GM23338 (cell line): ENCODE data around the gene DPP10. TPM values are rescaled to one million over a fixed set of nuclear protein-coding genes. Genes with fewer than 3 reads are reported as not detected.

Source experiments
- ATAC-seq: fragments of 200-7000 bp; cut with Tn5 transposase; 3 replicates; pipeline ENCODE4 v1.9.1; 2020
- DNase-seq: peaks from one replicate; pipeline ENCODE4 v3.0.0-alpha.2; 2015; ENCODE audit warnings: low spot score
- H2AFZ ChIP-seq: fragments of 200-600 bp; sonication (generic); 2 replicates; pipeline ENCODE4 v1.8.0; 2016; ENCODE audit warnings: antibody characterized with exemption, mild to moderate bottlenecking, moderate library complexity
- H3F3A ChIP-seq: fragments of 200-600 bp; sonication (generic); replicated peaks from 2 replicates; pipeline ENCODE4 v1.8.0; 2017; ENCODE audit warnings: antibody characterized with exemption, mixed run types, low read depth
- H3K27ac ChIP-seq: fragments of 200-600 bp; sonication (generic); 2 replicates; pipeline ENCODE4 v1.6.1; 2016; ENCODE audit warnings: low read depth
- H3K27me3 ChIP-seq: fragments of 200-600 bp; sonication (generic); 2 replicates; pipeline ENCODE4 v1.8.0; 2016; ENCODE audit warnings: mild to moderate bottlenecking, mixed run types, moderate library complexity; ENCODE audit not compliant: insufficient read depth
- H3K36me3 ChIP-seq: fragments of 200-600 bp; sonication (generic); 2 replicates; pipeline ENCODE4 v1.8.0; 2016; ENCODE audit warnings: mild to moderate bottlenecking; ENCODE audit not compliant: insufficient read depth
- H3K4me1 ChIP-seq: fragments of 200-600 bp; sonication (generic); 2 replicates; pipeline ENCODE4 v1.8.0; 2016; ENCODE audit warnings: mild to moderate bottlenecking, moderate library complexity; ENCODE audit not compliant: insufficient read depth
- H3K4me2 ChIP-seq: fragments of 200-600 bp; sonication (generic); 2 replicates; pipeline ENCODE4 v1.7.1; 2017; ENCODE audit warnings: mixed run types
- H3K4me3 ChIP-seq: fragments of 200-600 bp; sonication (generic); 2 replicates; pipeline ENCODE4 v1.6.1; 2016; ENCODE audit warnings: mixed run types
- H3K79me2 ChIP-seq: fragments of 200-600 bp; sonication (generic); replicated peaks from 2 replicates; pipeline ENCODE4 v1.8.0; 2017; ENCODE audit warnings: mild to moderate bottlenecking; ENCODE audit not compliant: insufficient read depth
- H3K9me2 ChIP-seq: fragments of 200-600 bp; sonication (generic); 2 replicates; pipeline ENCODE4 v1.8.0; 2017; ENCODE audit not compliant: insufficient read depth
- H4K20me1 ChIP-seq: fragments of 200-600 bp; sonication (generic); replicated peaks from 2 replicates; pipeline ENCODE4 v1.8.0; 2017; ENCODE audit warnings: mild to moderate bottlenecking; ENCODE audit not compliant: insufficient read depth
- H3K27ac Mint-ChIP-seq: 2 replicates; pipeline ENCODE4 v1.8.0; 2020; ENCODE audit warnings: inconsistent platforms, mild to moderate bottlenecking, moderate library complexity, mixed read lengths
- H3K27me3 Mint-ChIP-seq: 3 replicates; pipeline ENCODE4 v1.8.0; 2022; ENCODE audit warnings: low read depth, mild to moderate bottlenecking, moderate library complexity, mixed read lengths, inconsistent platforms; ENCODE audit not compliant: insufficient read depth, poor library complexity
- H3K36me3 Mint-ChIP-seq: 3 replicates; pipeline ENCODE4 v1.8.0; 2021; ENCODE audit warnings: low read depth, mild to moderate bottlenecking, inconsistent platforms, moderate library complexity, mixed read lengths
- H3K4me1 Mint-ChIP-seq: 3 replicates; pipeline ENCODE4 v1.8.0; 2020; ENCODE audit warnings: mild to moderate bottlenecking, inconsistent platforms, mixed read lengths
- H3K4me3 Mint-ChIP-seq: 3 replicates; pipeline ENCODE4 v1.8.0; 2021; ENCODE audit warnings: moderate library complexity, mild to moderate bottlenecking, inconsistent platforms, mixed read lengths
- H3K9me3 Mint-ChIP-seq: 3 replicates; pipeline ENCODE4 v1.8.0; 2020; ENCODE audit warnings: moderate library complexity, mild to moderate bottlenecking, inconsistent platforms, mixed read lengths
- EZH2 ChIP-seq: fragments of 200-600 bp; sonication (generic); IDR thresholded peaks from one replicate; pipeline ENCODE4 v1.8.0; 2017; ENCODE audit warnings: antibody characterized with exemption, mild to moderate bottlenecking, low read depth; ENCODE audit not compliant: unreplicated experiment
- EZH2phosphoT487 ChIP-seq: fragments of 200-600 bp; sonication (generic); IDR thresholded peaks from one replicate; pipeline ENCODE4 v1.8.1; 2018; ENCODE audit warnings: antibody characterized with exemption; ENCODE audit not compliant: unreplicated experiment
- NANOG ChIP-seq: IDR thresholded peaks from 2 replicates; pipeline ENCODE4 v1.6.1; 2016; ENCODE audit warnings: antibody characterized with exemption, borderline replicate concordance
- POLR2AphosphoS5 ChIP-seq: IDR thresholded peaks from 2 replicates; pipeline ENCODE4 v1.6.1; 2016; ENCODE audit warnings: antibody characterized with exemption, low read depth
- ZNF331 ChIP-seq: fragments of 250-450 bp; sonication (Bioruptor Pico); IDR thresholded peaks from 2 replicates; pipeline ENCODE4 v1.5.0; 2020; ENCODE audit warnings: low read depth, mild to moderate bottlenecking, moderate library complexity
- polyA plus RNA-seq: library from polyadenylated mRNA; unstranded; fragments of >200 nt; fragmentation: Nextera tagmentation; extraction: Ambion mirVana; gene quantifications from 2 replicates; pipeline ENCODE4 v1.2.1, GENCODE V29; 2016
- total RNA-seq: library from RNA; depleted of rRNA; stranded (reverse); fragments of >200 nt; shearing (Covaris generic); gene quantifications from 2 replicates; pipeline ENCODE4 v1.2.3, GENCODE V29; 2014
- TF ChIP-seq, protein P1 (sequence below): fragments of 250-450 bp; sonication (Bioruptor Pico); IDR thresholded peaks from 2 replicates; pipeline ENCODE4 v1.5.0; 2020; ENCODE audit warnings: mild to moderate bottlenecking, moderate library complexity
- TF ChIP-seq, protein P2 (sequence below): IDR thresholded peaks from 2 replicates; pipeline ENCODE4 v1.6.1; 2016; ENCODE audit warnings: antibody characterized with exemption
- TF ChIP-seq, protein P3 (sequence below): IDR thresholded peaks from one replicate; pipeline ENCODE4 v1.6.1; 2018; ENCODE audit warnings: antibody characterized with exemption; ENCODE audit not compliant: unreplicated experiment

The DPP10 gene
- total and polyA plus RNA-seq, 2 experiments from 2014 or later: 3.6 to 14.8 TPM

DNA sequence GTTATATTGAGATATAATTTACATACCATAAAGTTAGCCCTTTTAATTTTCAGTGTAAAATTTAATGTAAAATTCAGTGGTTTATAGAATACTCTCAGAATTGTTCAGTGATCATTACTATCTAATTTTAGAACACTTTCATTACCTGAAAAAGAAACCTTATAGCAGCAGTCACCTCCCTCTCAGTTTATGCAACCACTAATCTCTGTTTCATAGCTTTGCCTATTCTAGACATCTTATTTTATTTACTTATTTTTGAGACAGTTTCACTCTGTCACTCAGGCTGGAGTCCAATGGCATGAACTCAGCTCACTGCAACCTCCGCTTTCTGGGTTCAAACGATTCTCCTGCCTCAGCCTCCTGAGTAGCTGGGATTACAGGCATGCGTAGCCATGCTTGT lies 479.6 kb downstream of the DPP10 start (continued):
- TF ChIP-seq, protein P1, sequence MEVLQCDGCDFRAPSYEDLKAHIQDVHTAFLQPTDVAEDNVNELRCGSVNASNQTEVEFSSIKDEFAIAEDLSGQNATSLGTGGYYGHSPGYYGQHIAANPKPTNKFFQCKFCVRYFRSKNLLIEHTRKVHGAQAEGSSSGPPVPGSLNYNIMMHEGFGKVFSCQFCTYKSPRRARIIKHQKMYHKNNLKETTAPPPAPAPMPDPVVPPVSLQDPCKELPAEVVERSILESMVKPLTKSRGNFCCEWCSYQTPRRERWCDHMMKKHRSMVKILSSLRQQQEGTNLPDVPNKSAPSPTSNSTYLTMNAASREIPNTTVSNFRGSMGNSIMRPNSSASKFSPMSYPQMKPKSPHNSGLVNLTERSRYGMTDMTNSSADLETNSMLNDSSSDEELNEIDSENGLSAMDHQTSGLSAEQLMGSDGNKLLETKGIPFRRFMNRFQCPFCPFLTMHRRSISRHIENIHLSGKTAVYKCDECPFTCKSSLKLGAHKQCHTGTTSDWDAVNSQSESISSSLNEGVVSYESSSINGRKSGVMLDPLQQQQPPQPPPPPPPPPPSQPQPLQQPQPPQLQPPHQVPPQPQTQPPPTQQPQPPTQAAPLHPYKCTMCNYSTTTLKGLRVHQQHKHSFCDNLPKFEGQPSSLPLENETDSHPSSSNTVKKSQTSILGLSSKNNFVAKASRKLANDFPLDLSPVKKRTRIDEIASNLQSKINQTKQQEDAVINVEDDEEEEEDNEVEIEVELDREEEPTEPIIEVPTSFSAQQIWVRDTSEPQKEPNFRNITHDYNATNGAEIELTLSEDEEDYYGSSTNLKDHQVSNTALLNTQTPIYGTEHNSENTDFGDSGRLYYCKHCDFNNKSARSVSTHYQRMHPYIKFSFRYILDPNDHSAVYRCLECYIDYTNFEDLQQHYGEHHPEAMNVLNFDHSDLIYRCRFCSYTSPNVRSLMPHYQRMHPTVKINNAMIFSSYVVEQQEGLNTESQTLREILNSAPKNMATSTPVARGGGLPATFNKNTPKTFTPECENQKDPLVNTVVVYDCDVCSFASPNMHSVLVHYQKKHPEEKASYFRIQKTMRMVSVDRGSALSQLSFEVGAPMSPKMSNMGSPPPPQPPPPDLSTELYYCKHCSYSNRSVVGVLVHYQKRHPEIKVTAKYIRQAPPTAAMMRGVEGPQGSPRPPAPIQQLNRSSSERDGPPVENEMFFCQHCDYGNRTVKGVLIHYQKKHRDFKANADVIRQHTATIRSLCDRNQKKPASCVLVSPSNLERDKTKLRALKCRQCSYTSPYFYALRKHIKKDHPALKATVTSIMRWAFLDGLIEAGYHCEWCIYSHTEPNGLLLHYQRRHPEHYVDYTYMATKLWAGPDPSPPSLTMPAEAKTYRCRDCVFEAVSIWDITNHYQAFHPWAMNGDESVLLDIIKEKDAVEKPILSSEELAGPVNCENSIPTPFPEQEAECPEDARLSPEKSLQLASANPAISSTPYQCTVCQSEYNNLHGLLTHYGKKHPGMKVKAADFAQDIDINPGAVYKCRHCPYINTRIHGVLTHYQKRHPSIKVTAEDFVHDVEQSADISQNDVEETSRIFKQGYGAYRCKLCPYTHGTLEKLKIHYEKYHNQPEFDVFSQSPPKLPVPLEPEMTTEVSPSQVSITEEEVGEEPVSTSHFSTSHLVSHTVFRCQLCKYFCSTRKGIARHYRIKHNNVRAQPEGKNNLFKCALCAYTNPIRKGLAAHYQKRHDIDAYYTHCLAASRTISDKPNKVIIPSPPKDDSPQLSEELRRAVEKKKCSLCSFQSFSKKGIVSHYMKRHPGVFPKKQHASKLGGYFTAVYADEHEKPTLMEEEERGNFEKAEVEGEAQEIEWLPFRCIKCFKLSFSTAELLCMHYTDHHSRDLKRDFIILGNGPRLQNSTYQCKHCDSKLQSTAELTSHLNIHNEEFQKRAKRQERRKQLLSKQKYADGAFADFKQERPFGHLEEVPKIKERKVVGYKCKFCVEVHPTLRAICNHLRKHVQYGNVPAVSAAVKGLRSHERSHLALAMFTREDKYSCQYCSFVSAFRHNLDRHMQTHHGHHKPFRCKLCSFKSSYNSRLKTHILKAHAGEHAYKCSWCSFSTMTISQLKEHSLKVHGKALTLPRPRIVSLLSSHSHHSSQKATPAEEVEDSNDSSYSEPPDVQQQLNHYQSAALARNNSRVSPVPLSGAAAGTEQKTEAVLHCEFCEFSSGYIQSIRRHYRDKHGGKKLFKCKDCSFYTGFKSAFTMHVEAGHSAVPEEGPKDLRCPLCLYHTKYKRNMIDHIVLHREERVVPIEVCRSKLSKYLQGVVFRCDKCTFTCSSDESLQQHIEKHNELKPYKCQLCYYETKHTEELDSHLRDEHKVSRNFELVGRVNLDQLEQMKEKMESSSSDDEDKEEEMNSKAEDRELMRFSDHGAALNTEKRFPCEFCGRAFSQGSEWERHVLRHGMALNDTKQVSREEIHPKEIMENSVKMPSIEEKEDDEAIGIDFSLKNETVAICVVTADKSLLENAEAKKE: no peak
- TF ChIP-seq POLR2AphosphoS5: no peak
- TF ChIP-seq, protein P2, sequence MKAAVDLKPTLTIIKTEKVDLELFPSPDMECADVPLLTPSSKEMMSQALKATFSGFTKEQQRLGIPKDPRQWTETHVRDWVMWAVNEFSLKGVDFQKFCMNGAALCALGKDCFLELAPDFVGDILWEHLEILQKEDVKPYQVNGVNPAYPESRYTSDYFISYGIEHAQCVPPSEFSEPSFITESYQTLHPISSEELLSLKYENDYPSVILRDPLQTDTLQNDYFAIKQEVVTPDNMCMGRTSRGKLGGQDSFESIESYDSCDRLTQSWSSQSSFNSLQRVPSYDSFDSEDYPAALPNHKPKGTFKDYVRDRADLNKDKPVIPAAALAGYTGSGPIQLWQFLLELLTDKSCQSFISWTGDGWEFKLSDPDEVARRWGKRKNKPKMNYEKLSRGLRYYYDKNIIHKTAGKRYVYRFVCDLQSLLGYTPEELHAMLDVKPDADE: no peak

DNA sequence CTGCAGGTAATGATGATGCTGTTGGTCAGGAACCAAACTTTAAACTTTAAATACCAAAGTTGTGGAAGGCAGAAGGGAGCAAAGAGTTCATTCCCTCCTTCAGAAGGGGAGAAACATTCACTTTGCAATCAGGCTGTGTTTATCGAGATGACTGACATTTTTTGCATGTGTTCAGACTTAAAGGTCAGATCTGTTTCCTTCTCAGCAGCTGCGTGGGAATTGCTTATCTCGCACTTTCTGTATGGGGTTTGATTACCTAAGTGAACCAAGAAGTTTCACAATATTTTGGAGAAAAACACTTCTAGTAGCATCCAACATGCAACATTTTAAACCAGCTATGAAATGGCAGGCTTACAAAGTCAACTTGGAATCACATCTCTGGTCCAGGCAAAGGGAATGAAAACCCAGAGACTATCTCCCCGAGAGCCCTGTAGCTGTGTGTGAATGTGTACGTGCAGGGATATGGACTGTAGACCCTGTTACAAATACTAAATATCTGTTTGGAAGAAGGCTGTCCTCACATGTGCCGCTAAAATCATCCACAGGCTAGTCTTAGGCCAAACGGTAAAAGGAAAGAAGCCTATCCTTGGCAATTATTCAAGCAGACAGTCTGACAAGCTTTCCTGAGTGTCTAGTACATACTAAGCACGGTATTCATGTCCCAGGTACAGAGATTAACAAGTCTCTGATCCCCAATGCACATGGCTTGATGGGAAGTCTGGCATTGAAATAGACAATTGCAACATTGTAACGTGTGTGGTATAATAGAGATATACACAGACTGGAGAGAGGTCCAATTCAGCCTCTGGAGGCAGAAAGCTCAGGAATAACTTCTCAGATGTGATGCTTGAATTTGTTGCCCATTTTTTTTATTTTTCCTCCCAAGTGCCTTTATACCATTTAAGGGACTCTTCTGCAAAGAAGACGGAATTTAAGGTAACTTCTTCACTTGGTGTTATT lies 483.1 kb downstream of the DPP10 start:
- no peaks in the 10 kb centered on the region for H3K9me2 ChIP-seq
- H3K27me3 ChIP-seq: no peaks in the 10 kb centered on the region
- DNase-seq (no peak), ATAC-seq (no peak)
- TF ChIP-seq NANOG: no peak
- no peak for TF ChIP-seq ZNF331 (CRISPR knock-in tag)
- TF ChIP-seq EZH2phosphoT487: no peak
- no peak for TF ChIP-seq EZH2
- TF ChIP-seq, protein P3, sequence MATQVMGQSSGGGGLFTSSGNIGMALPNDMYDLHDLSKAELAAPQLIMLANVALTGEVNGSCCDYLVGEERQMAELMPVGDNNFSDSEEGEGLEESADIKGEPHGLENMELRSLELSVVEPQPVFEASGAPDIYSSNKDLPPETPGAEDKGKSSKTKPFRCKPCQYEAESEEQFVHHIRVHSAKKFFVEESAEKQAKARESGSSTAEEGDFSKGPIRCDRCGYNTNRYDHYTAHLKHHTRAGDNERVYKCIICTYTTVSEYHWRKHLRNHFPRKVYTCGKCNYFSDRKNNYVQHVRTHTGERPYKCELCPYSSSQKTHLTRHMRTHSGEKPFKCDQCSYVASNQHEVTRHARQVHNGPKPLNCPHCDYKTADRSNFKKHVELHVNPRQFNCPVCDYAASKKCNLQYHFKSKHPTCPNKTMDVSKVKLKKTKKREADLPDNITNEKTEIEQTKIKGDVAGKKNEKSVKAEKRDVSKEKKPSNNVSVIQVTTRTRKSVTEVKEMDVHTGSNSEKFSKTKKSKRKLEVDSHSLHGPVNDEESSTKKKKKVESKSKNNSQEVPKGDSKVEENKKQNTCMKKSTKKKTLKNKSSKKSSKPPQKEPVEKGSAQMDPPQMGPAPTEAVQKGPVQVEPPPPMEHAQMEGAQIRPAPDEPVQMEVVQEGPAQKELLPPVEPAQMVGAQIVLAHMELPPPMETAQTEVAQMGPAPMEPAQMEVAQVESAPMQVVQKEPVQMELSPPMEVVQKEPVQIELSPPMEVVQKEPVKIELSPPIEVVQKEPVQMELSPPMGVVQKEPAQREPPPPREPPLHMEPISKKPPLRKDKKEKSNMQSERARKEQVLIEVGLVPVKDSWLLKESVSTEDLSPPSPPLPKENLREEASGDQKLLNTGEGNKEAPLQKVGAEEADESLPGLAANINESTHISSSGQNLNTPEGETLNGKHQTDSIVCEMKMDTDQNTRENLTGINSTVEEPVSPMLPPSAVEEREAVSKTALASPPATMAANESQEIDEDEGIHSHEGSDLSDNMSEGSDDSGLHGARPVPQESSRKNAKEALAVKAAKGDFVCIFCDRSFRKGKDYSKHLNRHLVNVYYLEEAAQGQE: no peak
- H3K36me3 Mint-ChIP-seq: peaks cover 27% of the 10 kb centered on the region
- H2AFZ ChIP-seq: no peak overlapping the region
- H3K36me3 ChIP-seq: no peaks in the 10 kb centered on the region
- H3K4me2 ChIP-seq: no peak overlapping the region
- no peak overlapping the region for H3K4me3 Mint-ChIP-seq
- H3K4me1 ChIP-seq: no peaks in the 10 kb centered on the region
- no peak overlapping the region for H3K4me3 ChIP-seq
- H3K4me1 Mint-ChIP-seq: no peaks in the 10 kb centered on the region
- H3K27ac ChIP-seq: no peak overlapping the region
- H3F3A ChIP-seq: no peaks in the 10 kb centered on the region
- H3K9me3 Mint-ChIP-seq: peaks cover 34% of the 10 kb centered on the region
- no peak overlapping the region for H3K27ac Mint-ChIP-seq
- H3K79me2 ChIP-seq: no peaks in the 10 kb centered on the region
- H3K27me3 Mint-ChIP-seq: no peaks in the 10 kb centered on the region
- H4K20me1 ChIP-seq: no peaks in the 10 kb centered on the region
